ENCODE results near the gene MFRP. TPM values are rescaled to one million over a fixed set of nuclear protein-coding genes. Genes with fewer than 3 reads are reported as not detected.

MFRP gene
- total RNA-seq, 1 donor from 2014 or later, result not detected

GRCh38 chr11:119373921-119374631, 27.6 kb upstream of the MFRP start:
- peak overlapping the region; percentile 80 to 100 (median 100) for H3K9ac ChIP-seq (ENCODE audit: low read depth in 1 of 3, low read length in 3 of 3)

GRCh38 chr11:119373059-119373920, 26.8 kb upstream of the MFRP start:
- peak overlapping the region; percentile 40 to 92 (median 50) for H3K4me3 ChIP-seq (ENCODE audit: low read length in 3 of 3)
- no peaks in the 10 kb centered on the region for H3K9me3 ChIP-seq (ENCODE audit: control insufficient read depth in 3 of 3, low read length in 3 of 3)
- peak overlapping the region; percentile 100 for H3K27ac ChIP-seq (ENCODE audit: low read depth, low read length)
- H3K27me3 ChIP-seq (ENCODE audit: control insufficient read depth in 3 of 3, insufficient read depth in 3 of 3, low read length in 3 of 3), result no peaks in the 10 kb centered on the region
- H3K9ac ChIP-seq (ENCODE audit: low read depth in 1 of 3, low read length in 3 of 3), result peak overlapping the region; percentile 64 to 100 (median 72)
- H3K36me3 ChIP-seq (ENCODE audit: control insufficient read depth in 3 of 3, insufficient read depth in 3 of 3, low read length in 3 of 3), result peaks cover 0 to 23% (median 0%) of the 10 kb centered on the region in 3 donors
- peaks cover 90 to 97% (median 91%) of the 10 kb centered on the region in 3 donors for H3K4me1 ChIP-seq (ENCODE audit: control insufficient read depth in 3 of 3, insufficient read depth in 3 of 3, low read length in 3 of 3)

More at GRCh38 chr11:119373921-119374631, 27.6 kb upstream of the MFRP start:
- peaks cover 82 to 90% (median 86%) of the 10 kb centered on the region in 3 donors for H3K4me1 ChIP-seq (ENCODE audit: control insufficient read depth in 3 of 3, insufficient read depth in 3 of 3, low read length in 3 of 3)
- peak overlapping the region; percentile 87 to 92 (median 89) for H3K4me3 ChIP-seq (ENCODE audit: low read length in 3 of 3)
- peak overlapping the region; percentile 100 for H3K27ac ChIP-seq (ENCODE audit: low read depth, low read length)
- H3K36me3 ChIP-seq (ENCODE audit: control insufficient read depth in 3 of 3, insufficient read depth in 3 of 3, low read length in 3 of 3), result peaks cover 0 to 21% (median 0%) of the 10 kb centered on the region in 3 donors
- no peaks in the 10 kb centered on the region for H3K27me3 ChIP-seq (ENCODE audit: control insufficient read depth in 3 of 3, insufficient read depth in 3 of 3, low read length in 3 of 3)
- no peaks in the 10 kb centered on the region for H3K9me3 ChIP-seq (ENCODE audit: control insufficient read depth in 3 of 3, low read length in 3 of 3)

GRCh38 chr11:119372260-119373058, 26.0 kb upstream of the MFRP start:
- Histone ChIP-seq H3K9ac (ENCODE audit: low read depth in 1 of 3, low read length in 3 of 3) (peak overlapping the region; percentile 64 to 100 (median 72)), H3K27me3 (ENCODE audit: control insufficient read depth in 3 of 3, insufficient read depth in 3 of 3, low read length in 3 of 3) (no peaks in the 10 kb centered on the region), H3K4me3 (ENCODE audit: low read length in 3 of 3) (peak overlapping the region; percentile 40 to 92 (median 50)), H3K9me3 (ENCODE audit: control insufficient read depth in 3 of 3, low read length in 3 of 3) (no peaks in the 10 kb centered on the region), H3K36me3 (ENCODE audit: control insufficient read depth in 3 of 3, insufficient read depth in 3 of 3, low read length in 3 of 3) (peaks cover 2 to 26% (median 3%) of the 10 kb centered on the region in 3 donors), H3K4me1 (ENCODE audit: control insufficient read depth in 3 of 3, insufficient read depth in 3 of 3, low read length in 3 of 3) (peaks cover 96 to 98% (median 98%) of the 10 kb centered on the region in 3 donors), H3K27ac (ENCODE audit: low read depth, low read length) (peak overlapping the region; percentile 100)

- peaks cover 4 to 28% (median 8%) of the 10 kb centered on the region in 3 donors for H3K36me3 ChIP-seq (ENCODE audit: control insufficient read depth in 3 of 3, insufficient read depth in 3 of 3, low read length in 3 of 3)
- peak overlapping the region; percentile 40 to 92 (median 51) for H3K4me3 ChIP-seq (ENCODE audit: low read length in 3 of 3)
- H3K9me3 ChIP-seq (ENCODE audit: control insufficient read depth in 3 of 3, low read length in 3 of 3), result no peaks in the 10 kb centered on the region
- peak overlapping the region in 2 of 3 donors; percentile 64 to 100 for H3K9ac ChIP-seq (ENCODE audit: low read depth in 1 of 3, low read length in 3 of 3)
- H3K27ac ChIP-seq (ENCODE audit: low read depth, low read length), result peak overlapping the region; percentile 100
- H3K4me1 ChIP-seq (ENCODE audit: control insufficient read depth in 3 of 3, insufficient read depth in 3 of 3, low read length in 3 of 3), result peaks cover 97 to 99% (median 99%) of the 10 kb centered on the region in 3 donors
- H3K27me3 ChIP-seq (ENCODE audit: control insufficient read depth in 3 of 3, insufficient read depth in 3 of 3, low read length in 3 of 3), result no peaks in the 10 kb centered on the region
These were observed 25.3 kb upstream of the MFRP start for GRCh38 chr11:119371778-119372182.

GRCh38 chr11:119371067-119371601, 24.6 kb upstream of the MFRP start:
- Histone ChIP-seq H3K4me1 (ENCODE audit: control insufficient read depth in 3 of 3, insufficient read depth in 3 of 3, low read length in 3 of 3) (peaks cover 98 to 100% (median 100%) of the 10 kb centered on the region in 3 donors), H3K27me3 (ENCODE audit: control insufficient read depth in 3 of 3, insufficient read depth in 3 of 3, low read length in 3 of 3) (no peaks in the 10 kb centered on the region), H3K36me3 (ENCODE audit: control insufficient read depth in 3 of 3, insufficient read depth in 3 of 3, low read length in 3 of 3) (peaks cover 4 to 27% (median 8%) of the 10 kb centered on the region in 3 donors), H3K9me3 (ENCODE audit: control insufficient read depth in 3 of 3, low read length in 3 of 3) (no peaks in the 10 kb centered on the region), H3K27ac (ENCODE audit: low read depth, low read length) (peak overlapping the region; percentile 100), H3K4me3 (ENCODE audit: low read length in 3 of 3) (peak overlapping the region; percentile 40 to 64 (median 51)), H3K9ac (ENCODE audit: low read depth in 1 of 3, low read length in 3 of 3) (peak overlapping the region; percentile 64 to 100 (median 69))

GRCh38 chr11:119370486-119371046, 24.1 kb upstream of the MFRP start:
- H3K27ac ChIP-seq (ENCODE audit: low read depth, low read length), result peak overlapping the region; percentile 100
- H3K4me1 ChIP-seq (ENCODE audit: control insufficient read depth in 3 of 3, insufficient read depth in 3 of 3, low read length in 3 of 3), result peaks cover 98 to 99% (median 98%) of the 10 kb centered on the region in 3 donors
- H3K9me3 ChIP-seq (ENCODE audit: control insufficient read depth in 3 of 3, low read length in 3 of 3), result no peaks in the 10 kb centered on the region
- peaks cover 4 to 26% (median 8%) of the 10 kb centered on the region in 3 donors for H3K36me3 ChIP-seq (ENCODE audit: control insufficient read depth in 3 of 3, insufficient read depth in 3 of 3, low read length in 3 of 3)
- peak overlapping the region; percentile 64 to 100 (median 69) for H3K9ac ChIP-seq (ENCODE audit: low read depth in 1 of 3, low read length in 3 of 3)
- peak overlapping the region; percentile 51 to 64 (median 59) for H3K4me3 ChIP-seq (ENCODE audit: low read length in 3 of 3)
- H3K27me3 ChIP-seq (ENCODE audit: control insufficient read depth in 3 of 3, insufficient read depth in 3 of 3, low read length in 3 of 3), result no peaks in the 10 kb centered on the region

GRCh38 chr11:119369132-119369925, 22.8 kb upstream of the MFRP start:
- Histone ChIP-seq H3K27me3 (ENCODE audit: control insufficient read depth in 3 of 3, insufficient read depth in 3 of 3, low read length in 3 of 3) (peaks cover 0 to 6% (median 0%) of the 10 kb centered on the region in 3 donors), H3K4me3 (ENCODE audit: low read length in 3 of 3) (peak overlapping the region; percentile 18 to 68 (median 26)), H3K9me3 (ENCODE audit: control insufficient read depth in 3 of 3, low read length in 3 of 3) (no peaks in the 10 kb centered on the region), H3K4me1 (ENCODE audit: control insufficient read depth in 3 of 3, insufficient read depth in 3 of 3, low read length in 3 of 3) (peaks cover 97 to 99% (median 97%) of the 10 kb centered on the region in 3 donors), H3K36me3 (ENCODE audit: control insufficient read depth in 3 of 3, insufficient read depth in 3 of 3, low read length in 3 of 3) (peaks cover 4 to 26% (median 8%) of the 10 kb centered on the region in 3 donors), H3K27ac (ENCODE audit: low read depth, low read length) (peak overlapping the region; percentile 100), H3K9ac (ENCODE audit: low read depth in 1 of 3, low read length in 3 of 3) (peak overlapping the region; percentile 43 to 86 (median 65))

GRCh38 chr11:119368121-119369034, 21.9 kb upstream of the MFRP start:
- peak overlapping the region; percentile 17 to 68 (median 54) for H3K4me3 ChIP-seq (ENCODE audit: low read length in 3 of 3)
- peak overlapping the region; percentile 65 to 86 (median 79) for H3K9ac ChIP-seq (ENCODE audit: low read depth in 1 of 3, low read length in 3 of 3)
- H3K27ac ChIP-seq (ENCODE audit: low read depth, low read length), result peak overlapping the region; percentile 100
- peaks cover 0 to 6% (median 0%) of the 10 kb centered on the region in 3 donors for H3K27me3 ChIP-seq (ENCODE audit: control insufficient read depth in 3 of 3, insufficient read depth in 3 of 3, low read length in 3 of 3)
- peaks cover 90 to 92% (median 90%) of the 10 kb centered on the region in 3 donors for H3K4me1 ChIP-seq (ENCODE audit: control insufficient read depth in 3 of 3, insufficient read depth in 3 of 3, low read length in 3 of 3)
- peaks cover 4 to 23% (median 8%) of the 10 kb centered on the region in 3 donors for H3K36me3 ChIP-seq (ENCODE audit: control insufficient read depth in 3 of 3, insufficient read depth in 3 of 3, low read length in 3 of 3)
- no peaks in the 10 kb centered on the region for H3K9me3 ChIP-seq (ENCODE audit: control insufficient read depth in 3 of 3, low read length in 3 of 3)

Data from skeletal muscle tissue (tissue), 4 donors.